HG02973 (cell line): ENCODE measurements around the gene CDK5.
"Not testable (repeated sequence)": the region's sequence is repeated elsewhere in the genome, so short reads cannot be mapped to it uniquely, and the experiment has no call there.

ENCODE experiments used
- ATAC-seq: cut with Tn5 transposase; IDR thresholded peaks from one replicate; pipeline ENCODE4 v1.9.1; 2021; ENCODE audit warnings: moderate library complexity; ENCODE audit not compliant: unreplicated experiment

Gene CDK5

DNA sequence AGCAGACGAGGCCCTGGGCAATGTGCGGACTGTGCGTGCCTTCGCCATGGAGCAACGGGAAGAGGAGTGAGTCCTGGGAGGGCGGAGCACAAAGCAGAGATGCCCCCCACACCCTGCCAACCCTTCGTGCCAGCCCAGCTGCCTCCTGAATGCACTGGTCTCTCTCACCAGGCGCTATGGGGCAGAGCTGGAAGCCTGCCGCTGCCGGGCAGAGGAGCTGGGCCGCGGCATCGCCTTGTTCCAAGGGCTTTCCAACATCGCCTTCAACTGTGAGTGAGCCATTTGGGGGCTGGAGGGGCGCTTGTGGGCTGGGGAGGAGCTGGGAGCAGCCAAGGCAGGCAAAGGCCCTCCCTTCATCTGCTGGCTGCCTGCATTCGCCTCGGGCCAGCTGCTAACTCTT is 21.8 kb downstream of the CDK5 start:
- no peak for ATAC-seq

DNA sequence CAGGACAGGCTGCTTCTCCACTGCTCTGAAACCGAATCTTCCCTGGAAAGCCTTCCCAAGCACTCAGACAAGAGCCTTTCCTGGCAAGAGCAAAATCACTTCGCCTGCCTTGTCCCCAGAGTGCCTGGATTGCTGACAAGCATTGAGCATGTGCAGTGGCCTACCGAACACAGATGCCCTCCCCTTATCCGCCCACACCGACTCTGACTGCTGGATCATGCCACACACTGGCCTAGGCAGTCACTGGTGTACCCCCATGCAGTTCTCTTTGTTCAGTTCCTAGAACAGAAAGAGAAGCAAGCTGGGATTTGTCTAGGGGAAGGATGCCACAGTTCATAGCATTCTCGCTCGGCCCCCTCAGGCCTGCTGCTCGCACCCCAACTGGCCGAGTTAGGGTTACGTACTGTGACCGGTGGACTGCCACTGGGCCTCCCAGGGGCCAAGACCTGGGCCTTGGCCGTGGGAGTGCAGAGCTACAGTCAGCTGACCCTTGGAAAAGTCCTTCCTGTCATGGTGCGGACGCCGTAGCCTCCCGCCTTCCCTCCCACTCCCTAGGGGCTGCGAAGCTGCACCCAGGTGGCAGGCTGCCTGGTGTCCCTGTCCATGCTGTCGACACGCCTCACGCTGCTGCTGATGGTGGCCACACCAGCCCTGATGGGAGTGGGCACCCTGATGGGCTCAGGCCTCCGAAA is 22.5 kb downstream of the CDK5 start:
- ATAC-seq = no peak

DNA sequence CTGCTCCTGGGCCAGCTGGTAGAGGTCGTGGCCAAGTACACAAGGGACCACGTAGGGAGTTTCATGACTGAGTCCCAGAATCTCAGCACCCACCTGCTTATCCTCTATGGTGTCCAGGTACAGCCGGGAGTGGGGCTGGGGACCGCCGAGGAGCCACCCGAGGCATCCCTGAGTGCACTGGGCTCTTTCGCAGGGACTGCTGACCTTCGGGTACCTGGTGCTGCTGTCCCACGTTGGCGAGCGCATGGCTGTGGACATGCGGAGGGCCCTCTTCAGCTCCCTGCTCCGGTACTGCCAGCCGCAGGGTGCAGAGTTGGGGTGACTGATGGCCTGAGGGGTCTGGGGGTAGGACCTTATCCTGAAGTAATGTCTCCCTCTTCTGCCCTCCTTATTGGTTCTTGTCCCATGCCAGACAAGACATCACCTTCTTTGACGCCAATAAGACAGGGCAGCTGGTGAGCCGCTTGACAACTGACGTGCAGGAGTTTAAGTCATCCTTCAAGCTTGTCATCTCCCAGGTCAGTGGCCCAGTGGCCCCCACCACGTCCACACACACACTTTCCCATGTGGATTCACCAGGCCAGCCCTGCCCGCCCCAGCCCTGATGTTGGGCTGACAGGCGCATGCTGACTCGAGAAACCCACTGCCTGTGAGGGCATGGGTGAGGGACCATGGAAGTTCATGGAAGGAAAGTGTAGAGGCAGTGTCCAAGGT is 23.2 kb downstream of the CDK5 start:
- no peak for ATAC-seq

DNA sequence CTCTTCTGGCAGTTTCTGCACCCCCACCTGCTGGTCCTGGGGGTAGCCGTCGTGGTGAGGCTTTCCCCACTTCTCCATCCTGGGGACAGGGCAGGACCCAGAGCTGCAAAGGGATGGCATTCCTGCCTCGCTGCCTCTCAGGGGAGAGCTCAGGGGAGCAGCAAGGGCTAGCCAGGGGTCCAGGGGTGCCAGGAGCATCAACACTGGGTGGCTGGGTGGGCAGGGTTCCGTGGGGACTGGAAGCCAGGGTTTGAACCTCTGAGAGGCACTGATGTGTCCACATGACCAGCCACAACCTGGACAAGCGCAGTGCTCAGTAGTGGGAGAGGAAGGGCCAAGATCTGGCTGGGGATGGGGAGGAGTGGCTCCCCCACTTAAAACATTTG is 23.8 kb downstream of the CDK5 start:
- no peak for ATAC-seq

DNA sequence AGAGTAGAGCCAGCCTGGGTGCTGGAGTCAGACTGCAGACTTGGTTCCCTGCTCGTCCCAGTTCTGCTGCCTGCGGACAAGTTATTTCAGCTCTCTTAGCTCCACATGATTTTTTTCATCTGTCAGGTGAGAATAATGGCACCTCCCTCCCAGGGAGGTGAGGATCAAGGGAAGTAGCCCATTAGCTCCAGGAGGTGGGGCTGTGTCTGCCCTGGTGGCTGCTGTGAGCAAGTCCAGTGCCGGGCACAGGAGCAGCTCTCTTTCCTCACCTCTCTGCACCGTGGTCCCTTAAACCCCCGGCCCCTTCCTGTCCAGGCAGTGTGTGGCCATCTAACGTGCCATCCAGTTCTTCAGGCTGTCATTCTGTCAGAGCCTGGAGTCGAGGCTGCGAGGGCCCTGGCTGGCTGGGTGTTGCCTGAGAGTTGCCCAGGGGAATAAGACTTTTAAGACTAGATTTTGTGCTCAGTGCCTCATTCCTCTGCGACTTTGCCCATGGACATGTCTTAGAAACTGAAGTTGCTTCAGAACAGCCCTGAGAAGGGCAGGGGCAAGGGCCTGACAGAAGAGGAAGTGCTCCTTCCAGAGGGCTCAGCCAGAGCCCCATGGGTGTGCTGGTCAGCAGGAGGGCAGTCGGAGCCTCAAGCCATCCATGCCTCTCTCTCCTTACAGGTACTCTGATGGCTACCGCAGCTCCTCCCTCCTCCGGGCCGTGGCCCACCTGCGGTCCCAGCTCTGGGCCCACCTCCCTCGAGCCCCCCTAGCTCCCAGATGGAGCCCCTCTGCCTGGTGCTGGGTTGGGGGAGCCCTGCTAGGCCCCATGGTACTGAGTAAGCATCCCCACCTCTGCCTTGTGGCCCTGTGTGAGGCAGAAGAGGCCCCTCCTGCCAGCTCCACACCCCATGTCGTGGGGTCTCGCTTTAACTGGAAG is 24.5 kb downstream of the CDK5 start:
- no peak for ATAC-seq

DNA sequence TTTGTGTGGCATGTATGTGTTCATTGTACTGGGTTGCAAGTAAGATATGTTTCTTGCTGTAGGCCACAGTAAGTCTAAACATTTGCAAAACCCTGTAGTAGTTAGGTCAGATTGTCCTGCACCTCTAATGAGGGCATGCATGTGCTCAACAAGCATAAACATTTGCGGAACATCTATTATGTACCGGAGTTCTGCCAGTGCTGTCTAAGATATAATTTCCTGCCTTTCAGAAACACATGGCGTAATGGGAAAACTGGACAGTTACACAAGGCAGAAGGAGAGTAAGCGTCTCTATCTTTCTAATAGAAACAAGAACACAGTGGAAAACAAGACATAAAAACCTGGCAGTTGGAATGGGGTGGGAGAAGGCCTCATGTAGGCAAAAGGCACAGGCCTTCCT is 26.7 kb downstream of the CDK5 start:
- ATAC-seq = no peak

DNA sequence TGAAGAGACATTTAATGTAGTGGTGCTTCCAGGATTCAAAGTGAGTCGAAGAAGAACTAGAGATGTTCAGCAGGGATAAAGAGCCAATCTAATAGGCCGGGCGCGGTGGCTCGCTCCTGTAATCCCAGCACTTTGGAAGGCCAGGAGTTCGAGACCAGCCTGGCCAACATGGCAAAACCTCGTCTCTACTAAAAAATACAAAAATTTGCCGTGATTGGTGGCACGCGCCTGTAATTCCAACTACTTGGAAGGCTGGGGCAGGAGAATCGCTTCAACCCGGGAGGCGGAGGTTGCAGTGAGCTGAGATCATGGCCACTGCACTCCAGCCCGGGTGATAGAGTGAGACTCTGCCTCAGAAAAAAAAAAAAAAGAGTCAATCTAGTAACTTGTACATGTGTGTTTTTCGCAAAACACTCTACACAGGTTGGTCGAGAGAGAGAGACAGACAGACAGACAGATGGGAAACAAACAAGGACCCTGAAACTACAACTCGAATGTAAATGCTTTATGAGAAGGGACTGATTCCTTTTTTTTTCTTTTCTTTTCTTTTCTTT is 28.7 kb downstream of the CDK5 start:
- no peak for ATAC-seq

DNA sequence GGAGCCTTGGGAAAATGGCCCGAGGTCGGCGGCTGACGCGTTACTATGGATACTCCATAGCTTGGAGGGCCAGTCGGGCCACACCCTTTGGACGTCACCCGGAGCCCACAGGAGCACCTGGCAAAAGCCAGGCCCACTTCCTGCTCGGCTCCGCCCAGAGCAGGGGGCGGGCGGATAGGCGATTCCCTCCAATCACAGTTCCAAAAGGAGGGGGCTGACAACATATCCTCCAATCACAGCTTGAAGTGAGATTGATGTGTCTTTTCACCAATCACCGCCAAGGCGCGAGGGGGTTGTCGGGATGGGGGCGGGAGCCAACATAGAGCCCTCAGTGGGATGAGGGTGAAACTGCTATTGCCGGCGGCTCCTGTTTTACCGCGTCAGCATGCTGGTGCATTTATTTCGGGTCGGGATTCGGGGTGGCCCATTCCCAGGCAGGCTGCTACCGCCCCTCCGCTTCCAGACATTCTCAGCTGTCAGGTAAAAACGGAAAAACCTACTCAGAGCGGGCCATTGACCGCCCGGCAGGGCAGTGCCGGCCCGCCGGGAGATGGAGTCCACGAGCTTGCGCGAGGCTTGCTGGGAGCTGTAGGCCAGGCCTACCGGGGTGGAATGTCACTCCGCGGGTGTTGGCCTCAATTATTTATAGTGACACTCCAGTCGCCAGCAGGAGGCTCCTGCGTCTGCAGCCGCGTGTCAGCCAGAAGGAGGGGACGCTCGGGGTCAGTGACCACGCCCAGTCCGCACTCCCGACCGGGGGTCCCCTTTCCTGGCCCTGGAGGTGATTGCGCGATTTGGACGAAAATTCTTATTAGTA is 29.4 kb downstream of the CDK5 start, which contains the start of gene ABCB8:
ABCB8 (plus strand) TSS at position 320 of the 817 bp plus-strand sequence; CDS start at position 386, 66 bp downstream.
- ATAC-seq = peak; percentile 95

DNA sequence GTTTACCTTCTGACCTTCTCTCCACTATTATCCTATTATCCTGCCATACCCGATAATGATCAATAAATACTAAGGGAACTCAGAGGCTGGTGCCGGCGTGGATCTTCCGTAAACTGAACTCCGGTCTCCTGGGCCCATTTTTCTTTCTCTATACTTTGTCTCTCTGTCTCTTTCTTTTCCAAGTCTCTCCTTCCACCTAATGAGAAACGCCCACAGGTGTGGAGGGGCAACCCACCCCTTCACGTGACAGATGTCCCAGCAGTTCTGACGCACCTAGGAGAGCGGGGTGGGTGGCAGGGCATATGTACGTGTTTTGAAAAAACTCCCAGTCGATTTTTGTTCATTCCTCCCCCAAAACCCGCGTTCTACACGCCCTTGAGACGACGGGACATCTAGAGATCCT is 30.0 kb downstream of the CDK5 start:
- not testable (repeated sequence) for ATAC-seq

DNA sequence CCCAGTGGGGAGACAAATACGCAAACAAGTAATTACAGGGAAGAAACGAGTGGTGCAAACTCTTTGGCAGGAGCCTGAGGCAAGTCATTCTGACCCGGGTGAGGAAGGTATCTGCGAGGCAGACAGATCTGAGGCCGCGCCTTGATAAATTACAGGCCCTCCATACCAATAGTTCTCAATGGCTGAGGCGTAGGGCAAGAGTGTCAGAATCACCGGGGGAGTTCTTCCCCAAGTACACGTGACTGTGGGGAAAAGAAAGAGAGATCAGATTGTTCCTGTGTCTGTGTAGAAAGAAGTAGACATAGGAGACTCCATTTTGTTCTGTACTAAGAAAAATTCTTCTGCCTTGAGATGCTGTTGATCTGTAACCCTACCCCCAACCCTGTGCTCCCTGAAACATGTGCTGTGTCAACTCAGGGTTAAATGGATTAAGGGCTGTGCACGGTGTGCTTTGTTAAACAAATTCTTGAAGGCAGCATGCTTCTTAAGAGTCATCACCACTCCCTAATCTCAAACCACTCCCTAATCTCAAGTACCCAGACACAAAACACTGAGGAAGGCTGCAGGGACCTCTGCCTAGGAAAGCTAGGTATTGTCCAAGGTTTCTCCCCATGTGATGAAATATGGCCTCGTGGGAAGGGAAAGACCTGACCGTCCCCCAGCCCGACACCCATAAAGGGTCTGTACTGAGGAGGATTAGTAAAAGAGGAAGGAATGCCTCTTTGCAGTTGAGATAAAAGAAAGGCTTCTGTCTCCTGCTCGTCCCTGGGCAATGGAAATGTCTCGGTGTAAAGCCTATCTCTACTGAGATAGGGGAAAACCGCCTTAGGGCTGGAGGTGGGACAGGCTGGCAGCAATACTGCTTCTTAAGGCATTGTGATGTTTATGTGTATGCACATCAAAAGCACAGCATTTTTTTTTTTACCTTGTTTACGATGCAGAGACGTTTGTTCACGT is 30.6 kb downstream of the CDK5 start:
- ATAC-seq = not testable (repeated sequence)

DNA sequence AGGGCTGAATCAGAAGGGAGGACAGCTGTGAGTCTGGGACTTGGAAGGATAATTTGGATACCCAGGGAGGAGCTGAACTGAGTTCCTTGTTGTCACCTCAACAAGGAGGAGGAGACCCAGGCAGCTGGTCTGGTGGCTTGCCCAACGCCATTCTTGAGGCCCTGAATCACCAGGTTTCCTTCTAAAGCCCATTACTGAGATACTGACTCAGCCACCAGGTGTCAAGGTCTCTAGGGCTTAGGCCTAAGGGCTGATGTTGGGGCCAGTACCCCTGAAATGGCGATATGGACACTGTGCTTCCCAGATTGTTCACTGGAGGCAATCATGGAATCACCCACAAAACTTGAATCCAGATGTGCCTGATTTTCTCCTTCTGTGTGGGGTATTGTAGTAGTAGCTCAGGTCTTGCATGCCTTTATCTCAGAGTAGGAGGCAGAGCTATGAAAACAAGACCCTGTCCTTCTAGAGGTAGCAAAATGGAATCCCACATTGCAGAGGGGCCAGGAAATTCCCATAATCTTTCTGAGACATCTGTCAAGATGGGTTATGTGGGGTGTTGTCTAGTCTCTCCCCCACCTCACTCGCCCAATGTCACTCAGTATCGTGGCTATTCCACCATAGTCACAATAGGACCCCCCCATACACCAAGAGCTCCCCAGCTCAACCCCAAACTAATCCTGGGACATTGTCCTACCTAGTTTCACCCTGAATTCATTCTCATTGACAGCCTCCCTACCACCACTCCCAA is 31.6 kb downstream of the CDK5 start:
- no peak for ATAC-seq

DNA sequence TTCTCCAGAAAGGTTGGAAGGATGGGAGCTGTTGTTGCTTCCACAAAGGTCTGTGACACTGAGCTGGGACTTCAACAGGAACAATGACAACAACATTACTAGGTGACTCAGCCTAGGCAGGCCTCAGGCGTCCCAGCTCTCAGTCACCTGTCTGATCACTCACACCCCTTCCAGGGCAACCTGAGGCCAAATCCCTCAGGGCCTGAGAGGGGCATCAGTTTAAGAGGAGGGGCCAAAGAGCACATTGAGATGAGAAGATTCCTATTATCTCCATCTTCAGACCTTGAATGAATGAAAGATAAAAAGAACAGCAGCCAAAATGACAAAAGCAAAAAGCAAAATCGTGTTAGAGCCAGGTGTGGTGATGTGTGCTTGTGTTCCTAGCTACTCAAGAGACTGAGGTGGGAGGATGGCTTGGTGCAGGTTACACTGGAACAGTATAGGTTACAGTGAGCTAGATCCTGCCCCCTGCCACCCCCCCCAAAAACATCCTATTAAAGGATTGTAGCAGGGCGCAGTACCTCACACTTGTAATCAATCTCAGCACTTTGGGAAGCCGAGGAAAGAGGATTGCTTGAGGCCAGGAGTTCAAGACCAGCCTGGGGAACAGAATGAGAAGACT is 33.2 kb downstream of the CDK5 start, which contains the start of gene ATG9B:
ATG9B (minus strand) TSS at position 60 of the 622 bp plus-strand sequence. CDS start 71 bp downstream, outside the sequence.
- no peak for ATAC-seq

DNA sequence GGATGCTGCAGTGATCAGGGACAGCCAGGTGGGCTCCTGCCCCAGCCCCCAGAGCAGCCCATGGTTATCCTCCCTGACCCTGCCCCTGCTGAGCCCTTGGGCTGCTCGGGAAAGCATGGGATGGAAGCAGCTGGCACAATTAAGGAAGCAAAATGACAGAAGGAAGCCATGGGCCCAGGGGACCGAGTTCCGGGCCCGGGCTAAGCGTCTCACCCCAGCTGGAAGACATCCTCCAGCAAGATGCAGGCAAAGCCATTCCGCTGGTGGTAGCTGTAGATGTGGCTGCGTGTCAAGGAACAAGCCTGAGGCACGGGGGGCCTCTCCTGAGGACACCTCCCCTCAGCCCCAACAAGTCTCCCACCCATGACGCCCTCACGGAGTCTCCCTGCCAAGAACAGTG is 34.5 kb downstream of the CDK5 start:
- ATAC-seq = no peak

DNA sequence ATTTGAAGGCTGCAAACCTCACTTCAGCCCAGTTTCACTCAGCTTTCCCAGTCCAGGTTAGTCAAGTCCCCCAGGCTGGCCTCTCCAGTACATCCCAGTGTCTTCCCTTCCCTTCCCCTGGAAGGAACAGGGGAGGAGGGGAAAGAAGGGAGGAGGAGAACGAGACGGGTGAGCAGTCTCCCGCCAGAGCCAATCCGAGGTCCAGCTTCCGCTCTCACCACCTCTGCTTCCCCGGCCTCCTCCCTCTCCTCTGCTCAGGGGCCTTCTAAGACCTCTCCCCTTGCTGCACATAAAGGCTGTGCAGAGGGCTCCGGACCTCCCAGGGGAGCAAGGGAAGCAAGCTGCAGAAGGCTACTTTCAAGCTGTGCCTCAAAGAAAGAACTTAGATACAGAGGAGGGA is 37.5 kb downstream of the CDK5 start:
- no peak for ATAC-seq

DNA sequence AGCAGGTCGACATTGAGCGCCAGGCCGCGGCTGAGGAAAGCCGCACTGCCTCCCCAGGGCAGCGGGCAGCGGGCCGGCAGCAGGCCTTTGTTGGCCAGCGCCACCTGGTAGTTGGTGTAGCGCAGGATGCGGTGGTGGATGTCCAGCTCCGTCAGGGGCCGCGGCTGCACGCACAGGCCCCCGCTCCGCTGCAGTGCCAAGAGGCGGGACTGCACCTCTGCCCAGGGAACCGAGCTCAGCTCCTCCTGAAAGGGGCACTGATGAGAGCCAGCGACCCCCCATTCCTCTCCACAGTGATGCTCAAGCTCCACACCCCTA is 38.6 kb downstream of the CDK5 start:
- no peak for ATAC-seq

DNA sequence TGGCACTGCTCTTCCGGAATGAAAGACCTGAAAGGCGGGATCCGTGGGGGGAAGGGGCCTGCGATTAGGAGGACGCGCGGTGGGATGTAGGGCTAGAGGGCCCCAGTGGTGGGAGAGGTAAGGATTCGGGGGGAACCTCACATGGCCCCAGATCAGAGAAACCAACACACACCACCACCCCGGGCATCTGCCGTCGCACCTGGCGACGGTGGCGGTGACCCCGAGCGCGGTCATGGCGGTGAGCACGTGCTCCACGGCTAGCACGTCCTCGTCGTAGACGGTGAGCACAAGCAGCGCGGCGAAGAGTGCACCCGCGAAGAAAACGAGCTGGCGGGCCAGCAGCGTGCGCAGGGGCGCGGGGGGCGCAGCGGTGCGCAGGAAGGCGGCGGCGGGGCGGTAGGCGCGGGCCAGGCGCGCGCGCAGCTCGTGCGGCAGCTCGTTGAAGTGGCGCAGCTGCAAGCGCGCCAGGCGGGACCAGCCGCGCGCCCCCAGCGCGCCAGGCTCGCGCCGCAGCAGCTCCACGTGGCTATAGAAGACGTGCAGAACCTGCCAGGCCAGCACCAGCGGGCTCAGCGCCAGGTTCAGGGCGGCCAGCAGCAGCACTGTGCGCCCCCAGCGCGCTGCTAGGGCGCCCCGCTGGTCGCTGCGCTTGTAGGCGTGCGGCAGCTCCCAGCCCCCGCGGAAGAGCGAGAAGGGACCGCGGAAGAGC is 39.1 kb downstream of the CDK5 start:
- ATAC-seq = no peak

DNA sequence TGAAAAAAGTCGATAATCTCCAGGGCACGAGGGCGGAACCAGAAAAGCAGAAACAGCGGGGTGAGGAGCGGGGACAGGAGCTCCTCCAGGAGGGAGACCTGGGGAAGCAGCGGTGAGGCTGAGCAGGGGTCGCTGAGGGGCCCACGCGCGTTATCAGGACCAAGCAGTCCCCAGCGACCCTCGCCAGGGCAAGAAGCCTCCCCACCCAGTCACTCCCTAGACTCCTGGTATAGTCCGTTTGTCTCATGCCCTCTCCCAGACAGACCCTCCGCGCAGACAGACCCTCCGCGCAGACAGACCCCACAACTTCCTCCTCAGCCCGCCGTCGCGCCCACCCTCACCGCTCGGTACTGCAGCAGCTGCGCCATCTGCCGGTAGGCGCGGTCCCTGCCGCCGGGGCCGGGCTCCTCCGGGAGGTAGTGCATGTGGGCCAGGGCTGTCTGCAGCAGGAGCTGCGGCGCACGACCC is 39.7 kb downstream of the CDK5 start:
- ATAC-seq = no peak
